Stimulated activated CD8-positive, alpha-beta memory T cell treated with anti-CD3 and anti-CD28 coated beads, Interleukin-12 subunit alpha, Interleukin-12 subunit beta, amount 100 ng/mL, for 24 hours (primary cell): ENCODE data around the gene PPP1R11.
"Not testable (repeated sequence)": the region's sequence is repeated elsewhere in the genome, so short reads cannot be mapped to it uniquely, and the experiment has no call there.

Source experiments
- DNase-seq: peaks from one replicate; pipeline ENCODE4 v3.0.0-alpha.2; 2020; ENCODE audit errors: extremely low read depth

PPP1R11 gene

DNA sequence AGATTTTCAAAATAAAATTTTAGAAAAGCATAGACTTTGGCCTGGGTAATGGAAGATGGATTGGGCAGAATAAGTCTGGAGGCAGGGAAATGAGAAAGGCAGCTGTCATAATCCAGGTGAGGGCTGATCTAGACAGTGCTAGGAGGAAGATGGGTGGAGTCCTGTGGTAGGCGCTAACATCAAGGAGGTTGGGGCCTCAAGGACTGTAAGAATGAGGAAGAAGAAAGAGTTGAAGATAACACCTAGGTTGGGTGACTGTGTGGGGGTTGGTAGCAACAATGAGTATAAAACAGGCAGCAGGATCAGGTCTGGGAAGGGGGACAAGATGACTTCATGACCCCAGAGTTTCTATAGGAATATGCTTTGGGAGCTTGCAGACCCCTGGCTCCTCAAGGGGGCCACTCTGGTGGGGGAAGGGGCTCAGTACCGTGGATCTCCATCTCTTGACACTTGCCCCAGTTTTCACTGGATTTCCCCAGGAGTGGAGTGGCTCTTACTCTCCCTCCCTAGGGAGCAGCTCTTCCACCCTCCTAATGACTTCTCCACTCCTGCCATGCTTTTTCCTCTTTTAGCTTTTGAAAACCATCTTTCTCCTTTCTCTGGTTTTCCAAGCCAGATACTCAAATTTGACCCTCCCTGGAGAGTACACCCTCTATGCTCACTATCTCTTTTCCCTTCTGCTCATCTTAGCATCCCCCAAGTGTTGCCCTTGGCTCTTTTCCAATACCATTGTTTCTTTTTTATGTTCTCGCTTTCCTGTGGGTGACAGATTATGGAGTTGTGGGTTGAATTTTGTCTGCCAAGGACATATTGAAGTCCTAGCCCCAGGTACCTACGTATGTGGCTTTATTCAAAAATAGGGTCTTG is 31.1 kb downstream of the PPP1R11 start:
- DNase-seq = no peak

DNA sequence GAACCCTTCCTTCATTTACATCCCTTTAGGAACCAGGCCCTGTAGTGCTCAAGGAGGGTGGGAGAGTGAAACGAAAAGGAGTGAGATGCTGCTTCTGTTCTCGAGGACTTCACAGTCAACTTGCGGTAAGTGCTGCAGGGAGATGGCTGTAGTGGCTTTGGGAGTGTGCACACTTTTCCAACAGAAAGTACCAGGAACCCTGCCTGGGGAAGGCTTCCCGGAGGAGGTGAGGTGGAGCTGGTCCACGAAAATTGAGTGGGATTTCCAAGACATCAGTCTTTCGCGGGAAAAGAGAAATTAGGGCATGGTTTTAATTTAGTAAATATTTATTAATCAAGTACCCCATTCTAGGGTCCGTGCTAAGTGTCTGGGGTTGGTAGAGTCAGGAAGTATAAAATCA is 33.2 kb downstream of the PPP1R11 start:
- no peak for DNase-seq

DNA sequence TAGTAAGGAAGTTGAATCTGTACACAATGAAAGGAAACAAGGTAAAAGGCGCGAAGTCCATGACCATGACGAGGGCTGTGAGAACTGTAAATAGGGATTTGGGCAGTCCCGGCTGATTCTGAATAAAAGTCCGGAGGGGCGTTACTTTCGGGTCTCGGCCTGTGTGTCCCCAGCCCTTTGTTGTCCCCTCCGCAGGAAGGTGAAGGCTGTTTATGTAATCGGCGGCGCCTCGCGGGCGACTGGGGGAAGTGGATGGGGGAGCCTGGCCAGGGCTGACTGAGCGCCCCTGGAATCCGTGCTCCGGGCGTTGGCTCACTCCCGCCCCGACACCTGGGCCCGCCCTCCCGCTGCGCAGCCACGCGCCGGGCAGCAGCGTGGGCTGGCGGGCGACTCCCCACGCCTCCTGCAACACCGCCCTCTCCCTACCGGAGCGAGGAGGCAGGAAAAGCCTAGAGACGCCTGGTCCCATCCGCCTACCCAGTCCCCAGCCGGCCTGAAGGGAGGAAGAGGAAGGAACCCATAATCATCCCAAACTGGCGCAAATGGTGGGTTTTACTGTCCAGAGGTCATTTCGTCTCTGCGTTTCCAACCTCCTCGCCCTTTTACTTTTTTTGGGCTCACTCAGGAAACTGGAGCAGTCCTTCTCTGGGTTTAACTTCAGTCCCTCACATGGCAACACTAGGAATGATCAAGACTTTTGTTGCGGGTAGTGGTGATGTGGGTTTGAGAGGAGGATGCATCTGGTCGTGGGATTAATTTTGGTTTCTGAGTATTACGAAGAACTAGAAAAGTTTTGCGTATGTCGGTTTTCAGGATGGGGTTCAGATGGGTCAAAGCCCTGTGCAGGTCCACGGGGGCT is 33.8 kb downstream of the PPP1R11 start:
- DNase-seq = no peak

DNA sequence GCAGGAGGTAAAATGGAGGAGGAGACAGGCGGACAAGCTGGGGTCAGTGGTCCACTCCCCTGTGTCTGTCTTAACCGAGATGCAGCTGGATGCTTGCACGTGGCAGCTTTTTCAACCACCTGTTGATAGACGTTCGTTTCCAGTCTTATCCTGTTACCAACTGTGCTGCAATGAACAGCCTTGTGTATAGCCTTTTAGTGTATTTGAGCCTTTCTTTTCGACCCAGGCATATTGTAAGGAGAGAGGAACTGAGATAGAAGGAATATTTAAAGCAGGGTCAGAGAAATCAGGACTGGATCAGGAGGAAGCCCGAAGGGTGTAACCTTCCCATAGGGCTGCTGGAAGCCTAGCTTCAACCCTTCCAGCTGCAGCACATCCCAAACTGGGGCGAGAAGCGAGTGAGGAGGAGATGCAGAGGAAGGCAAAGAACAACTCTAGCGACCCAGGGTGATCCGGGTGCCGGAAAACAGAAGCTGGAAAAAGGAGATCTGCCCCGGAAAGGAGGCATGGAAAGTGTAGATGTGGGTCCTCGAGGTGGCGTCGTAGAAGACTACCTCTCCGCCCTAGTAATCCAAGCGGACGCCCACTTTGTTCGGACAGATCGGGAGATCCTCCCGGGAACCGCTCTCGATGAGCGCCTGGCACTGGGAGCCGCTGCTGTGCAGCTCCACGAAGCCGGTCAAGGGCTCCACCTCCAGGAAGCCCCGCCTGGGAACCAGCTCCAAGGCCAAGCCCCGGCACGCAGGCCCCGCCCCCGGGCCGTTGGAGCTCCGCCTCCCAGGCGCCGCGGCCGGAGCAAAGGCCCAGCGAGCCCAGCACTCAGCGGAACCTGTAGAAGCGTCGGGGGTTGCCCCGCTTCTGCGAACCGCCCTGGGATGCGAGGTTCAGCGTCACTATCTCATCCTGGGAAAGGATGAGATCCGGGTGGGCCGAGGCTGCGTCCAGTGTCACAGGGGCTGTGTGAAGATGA is 34.7 kb downstream of the PPP1R11 start:
- DNase-seq = peak; percentile 28

DNA sequence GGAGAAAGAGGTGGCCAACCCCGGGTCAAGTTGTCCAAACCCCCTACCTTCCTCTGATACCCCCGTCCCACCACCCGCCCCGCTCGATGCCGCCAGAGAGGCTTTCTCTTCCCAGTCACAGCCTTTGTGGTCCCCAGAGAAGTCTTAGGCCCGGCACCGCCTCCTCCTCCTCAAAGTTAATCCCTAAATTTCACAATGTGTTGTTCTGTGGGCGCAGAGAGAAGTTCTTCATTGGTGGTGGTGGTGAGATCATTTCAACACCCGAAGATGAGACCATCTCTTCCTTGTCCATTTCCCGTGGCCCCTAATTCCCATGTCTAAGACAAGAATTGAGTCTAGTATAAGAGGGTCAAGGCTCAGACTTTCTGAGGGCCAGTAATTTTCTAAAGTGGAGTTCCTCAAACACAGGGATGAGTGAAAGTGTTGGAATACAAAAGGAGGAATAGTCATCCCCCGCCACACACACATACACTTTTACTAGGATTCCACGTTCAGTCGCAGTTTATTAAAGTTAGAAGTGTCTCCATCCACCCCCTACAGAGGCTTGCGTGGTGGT is 35.5 kb downstream of the PPP1R11 start:
- no peak for DNase-seq

DNA sequence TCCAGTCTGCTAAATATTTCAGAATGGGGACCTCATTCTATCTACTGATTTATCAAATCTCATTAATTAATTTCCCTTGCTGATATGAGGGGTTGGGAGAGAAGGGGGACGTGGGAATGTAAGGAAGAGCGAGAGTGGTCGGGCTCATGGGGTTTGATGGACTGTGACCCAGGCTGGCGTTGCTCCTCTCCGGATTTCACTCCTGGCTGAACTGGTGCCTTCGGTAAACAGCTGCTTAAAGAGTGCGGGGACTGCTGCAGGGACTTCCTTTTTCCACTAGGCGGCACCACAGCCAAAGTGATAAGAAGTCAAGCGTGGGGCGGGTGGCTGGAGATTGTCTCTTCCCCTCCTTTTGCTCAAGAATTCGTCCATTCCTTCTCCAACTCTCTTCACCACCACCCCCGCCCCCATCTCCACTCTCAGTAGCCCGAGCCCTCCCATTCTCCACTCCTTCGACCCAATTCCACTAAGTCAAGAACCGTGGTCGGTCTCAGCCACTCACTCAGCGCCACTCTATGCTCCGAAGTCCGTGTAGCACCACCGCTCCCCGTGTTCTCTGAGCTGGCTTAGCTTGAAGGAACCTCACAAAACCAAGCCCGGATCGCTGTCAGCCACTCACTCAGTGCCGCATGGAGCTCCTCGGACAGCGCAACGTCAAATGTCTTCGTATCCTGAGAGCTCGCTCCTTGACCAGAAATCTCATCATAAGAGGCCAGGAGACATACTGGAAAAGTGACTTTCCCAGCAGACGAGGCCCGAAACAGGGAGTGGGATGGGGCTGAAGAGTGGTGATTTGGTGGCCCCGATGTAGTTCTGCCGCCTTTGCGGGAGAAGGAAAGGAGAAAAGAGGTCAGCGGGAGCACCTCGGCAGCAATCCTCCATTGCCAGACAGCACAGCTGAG is 36.2 kb downstream of the PPP1R11 start:
- peak; percentile 52 for DNase-seq

DNA sequence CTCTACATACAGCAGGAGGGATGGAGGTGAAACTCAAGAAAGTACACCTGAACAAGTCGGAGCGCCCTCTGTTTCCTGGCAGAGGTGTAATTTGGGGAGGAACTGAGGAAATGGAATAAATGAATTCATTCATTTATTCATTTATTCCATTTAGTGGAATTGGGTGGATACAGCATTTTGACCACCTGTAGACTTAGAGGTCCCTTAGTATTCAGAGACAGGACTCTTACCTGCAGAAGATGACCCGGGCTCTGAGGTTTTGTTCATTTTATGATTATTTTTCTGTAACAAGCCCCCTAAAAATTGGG is 36.8 kb downstream of the PPP1R11 start:
- DNase-seq = no peak

DNA sequence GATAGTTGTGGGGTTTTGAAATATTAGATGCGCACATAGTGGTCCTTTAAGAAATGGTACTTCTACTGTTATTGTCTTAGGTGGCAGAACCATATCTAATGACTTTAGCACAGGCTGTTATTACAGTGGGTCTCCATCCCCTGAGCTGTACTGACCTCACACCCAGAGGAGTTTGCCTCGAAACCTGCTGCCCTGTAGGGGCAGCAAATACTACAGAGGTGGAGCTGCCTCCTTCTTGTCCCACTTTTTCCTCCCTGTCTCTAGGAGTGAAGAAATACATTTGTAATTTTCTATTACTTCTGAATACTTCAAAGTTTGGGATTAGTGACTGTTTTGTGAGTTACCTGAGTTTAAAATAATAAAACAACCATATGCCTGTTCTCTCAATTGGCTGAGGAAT is 37.7 kb downstream of the PPP1R11 start:
- no peak for DNase-seq

DNA sequence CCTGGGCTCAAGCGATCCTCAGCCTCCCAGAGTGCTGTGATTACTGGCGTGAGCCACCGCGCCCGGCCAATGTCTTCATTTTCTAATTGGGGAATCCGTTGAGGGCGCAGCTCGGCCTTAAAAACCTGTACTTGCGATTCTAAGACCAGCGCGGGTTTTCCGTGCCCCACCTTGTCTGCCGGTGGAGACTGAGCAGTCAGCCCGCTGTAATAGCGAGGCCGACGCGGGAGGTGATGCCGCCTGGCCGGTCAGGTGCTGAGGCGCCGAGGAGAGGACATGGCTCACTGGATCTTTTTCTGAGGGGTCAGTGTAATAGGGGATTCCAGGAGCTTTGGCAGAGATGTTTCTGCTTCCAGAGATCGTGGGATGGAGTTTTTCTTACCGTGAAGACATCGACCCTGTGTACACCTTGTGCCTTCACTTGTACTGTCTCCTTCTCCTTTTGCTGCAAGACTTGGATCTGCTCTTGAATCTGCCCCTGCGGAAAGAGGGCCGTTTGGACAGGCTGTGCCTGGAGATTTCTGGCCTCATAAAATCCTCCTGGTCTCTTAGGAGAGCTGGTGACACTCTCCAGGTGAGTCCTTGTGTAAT is 44.4 kb downstream of the PPP1R11 start:
- no peak for DNase-seq

DNA sequence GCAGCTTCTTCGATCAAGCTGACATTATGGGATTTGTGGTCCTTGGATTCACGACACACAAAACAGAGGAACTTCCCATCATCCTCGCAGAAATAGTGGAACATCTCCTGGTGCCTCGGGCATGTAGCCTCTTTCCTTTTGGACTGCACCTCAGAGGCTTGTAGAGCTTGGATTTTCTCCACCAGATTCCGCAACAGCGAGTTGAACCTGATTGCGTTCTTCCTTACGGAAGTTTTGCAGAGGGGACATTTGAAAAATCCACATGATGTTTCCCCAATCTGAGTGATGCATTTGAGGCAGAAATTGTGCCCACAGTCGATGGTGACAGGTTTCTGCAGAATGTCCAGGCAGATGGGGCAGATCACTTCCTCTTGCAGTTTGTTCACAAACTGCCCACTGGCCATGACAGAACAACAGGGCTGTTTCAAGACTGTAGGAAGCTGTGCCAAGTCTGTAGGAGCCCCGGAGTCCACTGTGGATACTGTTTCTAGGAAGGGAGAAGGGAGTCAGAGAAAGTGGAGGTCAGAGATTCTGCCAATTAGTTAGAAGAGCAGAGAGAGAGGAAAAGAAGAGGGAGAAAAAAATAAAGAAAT is 45.5 kb downstream of the PPP1R11 start:
- no peak for DNase-seq

DNA sequence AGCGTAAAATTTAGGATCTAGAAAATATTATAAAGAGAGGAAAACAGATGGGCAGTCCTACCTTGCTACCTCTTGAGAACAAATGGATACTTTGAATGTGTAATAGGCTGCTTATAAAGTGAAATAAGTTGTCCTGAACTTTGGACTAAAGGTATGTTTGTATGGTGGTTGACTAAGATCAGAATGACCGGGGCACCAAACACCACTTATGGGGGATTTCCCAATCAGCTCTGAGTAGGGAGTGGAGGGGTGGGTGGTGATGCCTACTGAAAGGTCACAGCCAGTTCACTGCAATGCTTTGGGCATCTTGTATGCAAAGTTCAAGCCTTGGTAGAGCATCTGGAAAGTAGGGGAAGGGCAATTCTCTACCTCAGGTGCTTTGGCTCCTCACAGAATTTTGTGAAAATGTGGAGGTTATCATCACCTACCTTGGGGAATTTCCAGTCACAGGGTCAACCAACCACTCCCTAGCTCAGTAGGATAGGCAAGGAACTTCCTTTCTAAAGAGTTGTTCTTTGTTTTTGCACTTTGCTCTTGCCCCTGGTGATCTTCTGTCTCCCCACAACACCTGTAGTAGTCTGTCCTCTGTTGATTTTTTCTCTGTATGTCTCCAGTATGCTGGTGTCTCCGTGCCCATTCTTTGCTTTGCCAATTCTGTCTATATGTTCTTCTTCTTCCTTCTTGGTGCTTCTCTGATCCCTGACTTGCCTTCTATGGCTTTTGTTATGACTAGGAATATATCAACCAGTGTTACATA is 46.2 kb downstream of the PPP1R11 start, which contains the start of gene TRIM31:
TRIM31 (minus strand) TSS at position 88 of the 757 bp plus-strand sequence. CDS start 285 bp downstream, outside the sequence.
- no peak for DNase-seq

DNA sequence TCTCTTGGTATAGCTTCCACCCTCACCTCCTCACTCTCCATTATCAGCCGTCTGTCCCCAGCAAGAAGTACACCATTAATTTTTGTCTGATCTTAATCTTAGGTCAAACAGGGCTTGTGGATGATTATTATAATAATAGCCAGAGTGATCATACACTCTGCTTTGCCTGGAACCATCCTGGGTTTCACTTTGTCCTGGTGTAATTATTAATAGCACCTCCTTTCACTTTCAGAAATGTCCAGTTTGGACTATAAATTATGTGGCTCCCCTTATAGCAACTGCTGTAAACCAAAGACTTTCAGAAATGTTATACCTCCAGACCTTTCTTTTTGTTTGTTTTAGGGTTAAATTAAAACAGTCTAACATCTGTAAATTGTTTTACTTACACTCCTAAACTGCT is 46.8 kb downstream of the PPP1R11 start:
- DNase-seq = no peak

DNA sequence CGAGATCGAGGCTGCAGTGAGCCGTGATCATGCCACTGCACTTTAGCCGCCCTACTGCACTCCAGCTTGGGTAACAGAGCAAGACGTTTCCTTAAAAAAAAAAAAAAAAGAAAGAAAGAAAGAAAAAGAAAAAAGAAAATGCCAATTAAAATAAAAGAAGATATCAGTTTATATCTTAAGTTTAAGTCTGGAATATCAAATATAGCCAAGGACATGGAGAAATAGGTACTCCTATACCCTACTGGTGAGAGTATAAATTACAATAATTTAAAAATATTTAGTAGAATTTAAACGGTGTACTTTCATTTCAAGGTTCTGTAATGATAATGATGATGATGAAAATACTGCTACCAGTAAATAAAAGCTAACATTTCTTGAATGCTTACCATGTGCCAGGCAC is 49.7 kb downstream of the PPP1R11 start:
- DNase-seq = no peak

DNA sequence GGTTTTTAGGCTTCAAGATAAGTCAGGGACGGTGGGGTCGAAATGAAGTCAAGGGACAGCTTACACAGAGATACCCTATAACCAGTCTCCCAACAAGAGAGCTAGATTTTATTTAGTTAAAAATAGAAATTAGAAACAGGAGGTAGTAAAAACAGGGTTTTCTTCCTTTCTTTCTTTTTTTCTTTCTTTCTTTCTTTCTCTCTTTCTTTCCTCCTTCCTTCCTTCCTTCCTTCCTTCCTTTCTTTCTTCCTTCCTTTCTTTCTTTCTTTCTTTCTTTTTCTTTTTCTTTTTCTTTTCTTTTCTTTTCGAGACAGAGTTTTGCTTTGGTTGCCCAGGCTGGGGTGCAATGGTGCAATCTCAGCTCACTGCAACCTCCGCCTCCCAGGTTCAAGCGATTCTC is 51.7 kb downstream of the PPP1R11 start:
- DNase-seq = not testable (repeated sequence)
